ENCODE data around the gene SLC2A11.
"Not testable (repeated sequence)": the region's sequence is repeated elsewhere in the genome, so short reads cannot be mapped to it uniquely, and the experiment has no call there.

The SLC2A11 gene

GRCh38 chr22:23920267-23920611, 62.6 kb downstream of the SLC2A11 start:
- not testable (repeated sequence) for H3K4me3 ChIP-seq (ENCODE audit: low read depth in 1 of 2, low read length in 2 of 2); H3K27me3 ChIP-seq (ENCODE audit: control insufficient read depth in 1 of 2, insufficient read depth in 2 of 2, low read length in 2 of 2); H3K9ac ChIP-seq (ENCODE audit: low read depth in 1 of 2, low read length in 2 of 2); H3K27ac ChIP-seq (ENCODE audit: low read depth, low read length); H3K9me3 ChIP-seq (ENCODE audit: control insufficient read depth in 1 of 2, low read length in 2 of 2); H3K4me1 ChIP-seq (ENCODE audit: control insufficient read depth in 1 of 2, insufficient read depth in 2 of 2, low read length in 2 of 2)
- H3K36me3 ChIP-seq (ENCODE audit: control insufficient read depth in 1 of 2, insufficient read depth in 2 of 2, low read length in 2 of 2): peaks cover 0 to 42% of the 10 kb centered on the region in 2 donors

- H3K27me3 ChIP-seq (ENCODE audit: control insufficient read depth in 1 of 2, insufficient read depth in 2 of 2, low read length in 2 of 2); H3K4me3 ChIP-seq (ENCODE audit: low read depth in 1 of 2, low read length in 2 of 2); H3K4me1 ChIP-seq (ENCODE audit: control insufficient read depth in 1 of 2, insufficient read depth in 2 of 2, low read length in 2 of 2); H3K9ac ChIP-seq (ENCODE audit: low read depth in 1 of 2, low read length in 2 of 2); H3K27ac ChIP-seq (ENCODE audit: low read depth, low read length): not testable (repeated sequence)
- H3K36me3 ChIP-seq (ENCODE audit: control insufficient read depth in 1 of 2, insufficient read depth in 2 of 2, low read length in 2 of 2): peaks cover 0 to 52% of the 10 kb centered on the region in 2 donors
- H3K9me3 ChIP-seq (ENCODE audit: control insufficient read depth in 1 of 2, low read length in 2 of 2): peaks cover 4 to 17% of the 10 kb centered on the region in 2 donors
These were observed 64.0 kb downstream of the SLC2A11 start for GRCh38 chr22:23921586-23922201.

GRCh38 chr22:23922921-23923320, 65.2 kb downstream of the SLC2A11 start:
- Histone ChIP-seq H3K27me3 (ENCODE audit: control insufficient read depth in 1 of 2, insufficient read depth in 2 of 2, low read length in 2 of 2) (no peaks in the 10 kb centered on the region), H3K9me3 (ENCODE audit: control insufficient read depth in 1 of 2, low read length in 2 of 2) (peaks cover 4 to 17% of the 10 kb centered on the region in 2 donors), H3K4me3 (ENCODE audit: low read depth in 1 of 2, low read length in 2 of 2) (no peak overlapping the region), H3K4me1 (ENCODE audit: control insufficient read depth in 1 of 2, insufficient read depth in 2 of 2, low read length in 2 of 2) (no peaks in the 10 kb centered on the region), H3K9ac (ENCODE audit: low read depth in 1 of 2, low read length in 2 of 2) (no peak overlapping the region), H3K27ac (ENCODE audit: low read depth, low read length) (no peak overlapping the region), H3K36me3 (ENCODE audit: control insufficient read depth in 1 of 2, insufficient read depth in 2 of 2, low read length in 2 of 2) (peaks cover 0 to 54% of the 10 kb centered on the region in 2 donors)

- H3K4me1 ChIP-seq (ENCODE audit: control insufficient read depth in 1 of 2, insufficient read depth in 2 of 2, low read length in 2 of 2): no peaks in the 10 kb centered on the region
- no peak overlapping the region for H3K4me3 ChIP-seq (ENCODE audit: low read depth in 1 of 2, low read length in 2 of 2)
- H3K9ac ChIP-seq (ENCODE audit: low read depth in 1 of 2, low read length in 2 of 2): no peak overlapping the region
- no peaks in the 10 kb centered on the region for H3K27me3 ChIP-seq (ENCODE audit: control insufficient read depth in 1 of 2, insufficient read depth in 2 of 2, low read length in 2 of 2)
- H3K27ac ChIP-seq (ENCODE audit: low read depth, low read length): no peak overlapping the region
- peaks cover 0 to 62% of the 10 kb centered on the region in 2 donors for H3K36me3 ChIP-seq (ENCODE audit: control insufficient read depth in 1 of 2, insufficient read depth in 2 of 2, low read length in 2 of 2)
- peaks cover 4 to 17% of the 10 kb centered on the region in 2 donors for H3K9me3 ChIP-seq (ENCODE audit: control insufficient read depth in 1 of 2, low read length in 2 of 2)
These were observed 67.4 kb downstream of the SLC2A11 start for GRCh38 chr22:23925020-23925606.

GRCh38 chr22:23926561-23926960, 68.9 kb downstream of the SLC2A11 start:
- H3K9me3 ChIP-seq (ENCODE audit: control insufficient read depth in 1 of 2, low read length in 2 of 2): peaks cover 4 to 17% of the 10 kb centered on the region in 2 donors
- no peak overlapping the region for H3K27ac ChIP-seq (ENCODE audit: low read depth, low read length)
- no peak overlapping the region for H3K9ac ChIP-seq (ENCODE audit: low read depth in 1 of 2, low read length in 2 of 2)
- H3K4me3 ChIP-seq (ENCODE audit: low read depth in 1 of 2, low read length in 2 of 2): no peak overlapping the region
- H3K36me3 ChIP-seq (ENCODE audit: control insufficient read depth in 1 of 2, insufficient read depth in 2 of 2, low read length in 2 of 2): peaks cover 0 to 61% of the 10 kb centered on the region in 2 donors
- H3K4me1 ChIP-seq (ENCODE audit: control insufficient read depth in 1 of 2, insufficient read depth in 2 of 2, low read length in 2 of 2): no peaks in the 10 kb centered on the region
- H3K27me3 ChIP-seq (ENCODE audit: control insufficient read depth in 1 of 2, insufficient read depth in 2 of 2, low read length in 2 of 2): no peaks in the 10 kb centered on the region

All from duodenal mucosa (tissue), 2 donors.